K562 (cell line): ENCODE data around the gene TMEM217. TPM values are rescaled to one million over a fixed set of nuclear protein-coding genes. Genes with fewer than 3 reads are reported as not detected.
A peak's percentile ranks its signal among the peaks of the same experiment; 100 is the strongest.

ENCODE experiments used
- BHLHE40 ChIP-seq: IDR thresholded peaks from 2 replicates; pipeline ENCODE4 v1.6.1; 2011; ENCODE audit warnings: low read length, improper control_type of control experiment
- CSDE1 ChIP-seq, 2 experiments: fragments of 450-650 bp; IDR thresholded peaks; 2 replicates each; pipeline ENCODE4 v1.6.1; 2016; ENCODE audit warnings: mild to moderate bottlenecking in 1 of 2
- E2F1 ChIP-seq: sonication (generic); formaldehyde crosslinking; IDR thresholded peaks from 2 replicates; pipeline ENCODE4 v1.8.1; 2023; ENCODE audit warnings: mild to moderate bottlenecking, missing genetic modification reagents, moderate library complexity
- ERF ChIP-seq: fragments of 450-650 bp; formaldehyde crosslinking; IDR thresholded peaks from 2 replicates; pipeline ENCODE4 v1.4.0; 2020; ENCODE audit warnings: mild to moderate bottlenecking, mixed read lengths
- GABPA ChIP-seq: fragments of 200-800 bp; sonication (Bioruptor generic); conservative IDR thresholded peaks from 2 replicates; pipeline ENCODE4 v1.6.1; 2016; ENCODE audit warnings: low read depth, missing genetic modification characterization, missing compliant biosample characterization
- HBP1 ChIP-seq: fragments of 450-650 bp; formaldehyde crosslinking; IDR thresholded peaks from 2 replicates; pipeline ENCODE4 v1.4.0; 2022; ENCODE audit warnings: missing genetic modification characterization
- HDAC6 ChIP-seq: IDR thresholded peaks from 2 replicates; pipeline ENCODE4 v1.6.1; 2012; ENCODE audit warnings: low read depth, mild to moderate bottlenecking, control low read depth, inconsistent platforms, low read length, moderate library complexity
- MECOM ChIP-seq: fragments of 250-450 bp; sonication (Bioruptor Pico); IDR thresholded peaks from 2 replicates; pipeline ENCODE4 v1.8.0; 2022; ENCODE audit warnings: inconsistent platforms
- MXD1 ChIP-seq: fragments of 250-450 bp; sonication (Bioruptor Pico); IDR thresholded peaks from 2 replicates; pipeline ENCODE4 v1.8.0; 2021; ENCODE audit warnings: borderline replicate concordance, mild to moderate bottlenecking, moderate library complexity; ENCODE audit not compliant: poor library complexity, severe bottlenecking
- POLR2AphosphoS2 ChIP-seq: IDR thresholded peaks from 2 replicates; pipeline ENCODE4 v1.6.1; 2012; ENCODE audit warnings: low read length, improper control_type of control experiment
- RBFOX2 ChIP-seq: fragments of 200-400 bp; formaldehyde crosslinking; IDR thresholded peaks from 2 replicates; pipeline ENCODE4 v1.6.1; 2017; ENCODE audit warnings: low read depth, mild to moderate bottlenecking, low read length, moderate library complexity
- SIRT6 ChIP-seq: IDR thresholded peaks from one replicate; pipeline ENCODE4 v1.6.1; 2012; ENCODE audit warnings: low read depth, mild to moderate bottlenecking, control low read depth, inconsistent platforms, low read length, moderate library complexity
- SMARCA4 ChIP-seq: fragments of 450-650 bp; IDR thresholded peaks from 2 replicates; pipeline ENCODE4 v1.6.1; 2016
- TBL1XR1 ChIP-seq, 2 experiments: IDR thresholded peaks; 2 replicates each; pipeline ENCODE4 v1.6.1; 2012; ENCODE audit warnings: improper control_type of control experiment in 2 of 2, low read length in 2 of 2, mild to moderate bottlenecking in 1 of 2
- TFE3 ChIP-seq: fragments of 450-650 bp; formaldehyde crosslinking; IDR thresholded peaks from 2 replicates; pipeline ENCODE4 v1.4.0; 2020; ENCODE audit warnings: mild to moderate bottlenecking, mixed read lengths
- ZBED1 ChIP-seq: IDR thresholded peaks from 2 replicates; pipeline ENCODE4 v1.6.1; 2014
- ZC3H4 ChIP-seq: sonication (generic); formaldehyde crosslinking; IDR thresholded peaks from 2 replicates; pipeline ENCODE4 v1.9.0; 2021; ENCODE audit warnings: missing genetic modification reagents, borderline replicate concordance
- ZNF175 ChIP-seq: fragments of 200-800 bp; sonication (Bioruptor generic); IDR thresholded peaks from 2 replicates; pipeline ENCODE4 v1.6.1; 2016; ENCODE audit warnings: low read depth, mild to moderate bottlenecking, missing genetic modification characterization, missing compliant biosample characterization
- polyA plus RNA-seq, 8 experiments: library from polyadenylated mRNA; depleted of rRNA in 4 of 8; stranded (reverse) in 5 of 8; unstranded in 3 of 8; fragments of >200 nt; fragmentation: Nextera tagmentation in 2 of 8; fragmentation: Illumina TruSeq in 1 of 8; extraction: Ambion mirVana in 2 of 8; extraction: Trizol in 1 of 8; gene quantifications; 2 replicates each; pipeline versions ENCODE4 v1.2.1 to v1.2.3, GENCODE V29; 2011 to 2014; ENCODE audit warnings: inconsistent platforms in 1 of 8, missing spikeins in 1 of 8
- total RNA-seq, 7 experiments: library from RNA; depleted of rRNA in 6 of 7; stranded (reverse); fragments of >200 nt in 6 of 7; fragmentation: Illumina TruSeq in 2 of 7; extraction: Trizol in 2 of 7; gene quantifications; 2 replicates each; pipeline versions ENCODE4 v1.2.1 to v1.2.3, GENCODE V29; 2011 to 2021; ENCODE audit warnings: low replicate concordance in 1 of 7
- TF ChIP-seq, protein P1 (sequence below): fragments of 250-450 bp; sonication (Bioruptor Pico); IDR thresholded peaks from 2 replicates; pipeline ENCODE4 v1.5.0; 2020; ENCODE audit warnings: mild to moderate bottlenecking, borderline replicate concordance

Gene TMEM217
- total and polyA plus RNA-seq, 9 of the 15 experiments (the other 6 are each of a cell fraction or from before 2014, with no cell fraction given): 1.3 to 8.0 (median 1.9) TPM

DNA sequence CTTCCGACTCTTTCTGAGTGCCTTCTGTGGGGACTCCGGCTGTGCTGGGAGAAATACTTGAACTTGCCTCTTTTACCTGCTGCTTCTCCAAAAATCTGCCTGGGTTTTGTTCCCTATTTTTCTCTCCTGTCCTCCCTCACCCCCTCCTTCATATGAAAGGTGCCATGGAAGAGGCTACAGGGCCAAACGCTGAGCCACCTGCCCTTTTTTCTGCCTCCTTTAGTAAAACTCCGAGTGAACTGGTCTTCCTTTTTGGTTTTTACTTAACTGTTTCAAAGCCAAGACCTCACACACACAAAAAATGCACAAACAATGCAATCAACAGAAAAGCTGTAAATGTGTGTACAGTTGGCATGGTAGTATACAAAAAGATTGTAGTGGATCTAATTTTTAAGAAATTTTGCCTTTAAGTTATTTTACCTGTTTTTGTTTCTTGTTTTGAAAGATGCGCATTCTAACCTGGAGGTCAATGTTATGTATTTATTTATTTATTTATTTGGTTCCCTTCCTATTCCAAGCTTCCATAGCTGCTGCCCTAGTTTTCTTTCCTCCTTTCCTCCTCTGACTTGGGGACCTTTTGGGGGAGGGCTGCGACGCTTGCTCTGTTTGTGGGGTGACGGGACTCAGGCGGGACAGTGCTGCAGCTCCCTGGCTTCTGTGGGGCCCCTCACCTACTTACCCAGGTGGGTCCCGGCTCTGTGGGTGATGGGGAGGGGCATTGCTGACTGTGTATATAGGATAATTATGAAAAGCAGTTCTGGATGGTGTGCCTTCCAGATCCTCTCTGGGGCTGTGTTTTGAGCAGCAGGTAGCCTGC lies 83.2 kb downstream of the TMEM217 start (continued):
- no peak for TF ChIP-seq ZBED1
- TF ChIP-seq GABPA: no peak
- 0 out of 2 replicates have a peak, but pooled peaks have one; percentile 9 for TF ChIP-seq SMARCA4
- peak; percentile 26 for TF ChIP-seq POLR2AphosphoS2
- peak; percentile 42 to 53; a peak in 2 of 4 replicates for TF ChIP-seq TBL1XR1 (IDR thresholded peaks at IDR 0.05; ENCODE audit: low read length in 2 of 2)
- peak; percentile 68; the same call in 1 of the 2 replicates for TF ChIP-seq MECOM (CRISPR knock-in tag)
- TF ChIP-seq HDAC6: no peak
- peak; percentile 1; the same call in 1 of the 2 replicates for TF ChIP-seq TFE3
- TF ChIP-seq SIRT6: peak; percentile 67
- TF ChIP-seq MXD1: no peak
- peak; percentile 11; the same call in 1 of the 2 replicates for TF ChIP-seq BHLHE40
- peak; percentile 68 for TF ChIP-seq RBFOX2
- TF ChIP-seq CSDE1 (IDR thresholded peaks at IDR 0.05): 0 out of 4 replicates have a peak, but pooled peaks of 1 of the 2 experiments have one; percentile 35
- TF ChIP-seq HBP1 (CRISPR knock-in tag): peak; percentile 15; the same call in 1 of the 2 replicates
- TF ChIP-seq ZC3H4 (CRISPR knock-in tag): peak; percentile 58; the same call in 1 of the 2 replicates
- 0 out of 2 replicates have a peak, but pooled peaks have one; percentile 31 for TF ChIP-seq ERF
- TF ChIP-seq E2F1 (CRISPR knock-in tag): 0 out of 2 replicates have a peak, but pooled peaks have one; percentile 46
- 0 out of 2 replicates have a peak, but pooled peaks have one; percentile 46 for TF ChIP-seq ZNF175 (CRISPR knock-in tag)
- TF ChIP-seq, protein P1, sequence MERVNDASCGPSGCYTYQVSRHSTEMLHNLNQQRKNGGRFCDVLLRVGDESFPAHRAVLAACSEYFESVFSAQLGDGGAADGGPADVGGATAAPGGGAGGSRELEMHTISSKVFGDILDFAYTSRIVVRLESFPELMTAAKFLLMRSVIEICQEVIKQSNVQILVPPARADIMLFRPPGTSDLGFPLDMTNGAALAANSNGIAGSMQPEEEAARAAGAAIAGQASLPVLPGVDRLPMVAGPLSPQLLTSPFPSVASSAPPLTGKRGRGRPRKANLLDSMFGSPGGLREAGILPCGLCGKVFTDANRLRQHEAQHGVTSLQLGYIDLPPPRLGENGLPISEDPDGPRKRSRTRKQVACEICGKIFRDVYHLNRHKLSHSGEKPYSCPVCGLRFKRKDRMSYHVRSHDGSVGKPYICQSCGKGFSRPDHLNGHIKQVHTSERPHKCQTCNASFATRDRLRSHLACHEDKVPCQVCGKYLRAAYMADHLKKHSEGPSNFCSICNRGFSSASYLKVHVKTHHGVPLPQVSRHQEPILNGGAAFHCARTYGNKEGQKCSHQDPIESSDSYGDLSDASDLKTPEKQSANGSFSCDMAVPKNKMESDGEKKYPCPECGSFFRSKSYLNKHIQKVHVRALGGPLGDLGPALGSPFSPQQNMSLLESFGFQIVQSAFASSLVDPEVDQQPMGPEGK (CRISPR knock-in tag): no peak
